Kidney tubule cell (primary cell): ENCODE measurements around the gene PLEKHA1.

Source experiments
- DNase-seq: peaks from one replicate; pipeline ENCODE4 v3.0.0-alpha.2; 2018; ENCODE audit warnings: low spot score

Gene PLEKHA1

DNA sequence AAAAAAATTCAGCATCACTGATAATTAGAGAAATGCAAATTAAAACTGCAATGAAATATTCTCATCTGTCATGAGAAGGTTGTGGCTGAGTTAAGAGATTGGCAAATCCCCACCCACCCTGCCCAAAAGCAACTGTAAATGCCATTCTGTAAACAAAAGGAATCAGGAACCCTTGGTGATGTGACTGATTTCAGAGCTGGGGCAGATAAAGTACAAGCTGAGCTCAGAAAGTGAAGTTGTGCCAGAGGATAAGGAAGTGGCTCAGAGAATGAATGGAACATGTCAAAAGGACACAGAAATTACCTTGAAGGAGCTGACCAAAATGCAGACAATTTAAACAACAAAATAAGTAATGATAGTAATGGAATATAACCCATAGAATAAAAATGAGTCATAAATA is 47.2 kb downstream of the PLEKHA1 start:
- DNase-seq = no peak

DNA sequence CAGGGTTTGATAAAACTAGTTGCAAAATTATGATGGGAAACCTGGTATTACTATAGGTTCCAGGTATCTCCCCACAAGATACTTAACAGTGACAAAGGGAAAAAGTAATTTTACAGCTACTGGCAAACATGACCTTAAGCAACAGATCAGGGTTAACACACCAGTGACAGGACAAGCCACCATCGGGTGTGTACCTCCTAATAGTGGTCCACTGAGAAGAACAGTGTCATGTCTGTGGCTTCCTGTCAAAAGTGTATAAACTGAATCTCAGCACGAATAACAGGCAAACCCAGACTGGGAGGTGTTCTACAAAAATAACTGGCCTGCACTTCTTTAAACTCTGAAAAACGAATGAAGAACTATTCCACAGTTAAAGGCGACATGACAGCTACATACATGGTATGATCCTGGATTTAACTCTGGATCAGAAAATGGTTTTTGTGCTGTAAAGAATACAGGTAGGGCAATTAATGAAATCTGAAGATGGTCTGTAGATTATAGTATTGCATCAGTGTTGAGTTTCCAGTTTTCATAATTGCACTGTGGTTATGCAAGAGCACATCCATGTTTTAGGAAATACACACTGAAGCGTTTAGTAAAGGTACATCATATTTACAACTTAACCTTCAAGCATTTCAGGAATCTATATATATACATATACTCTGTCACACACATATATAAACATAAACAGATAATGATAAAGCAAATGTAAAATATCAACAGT is 47.9 kb downstream of the PLEKHA1 start:
- no peak for DNase-seq

DNA sequence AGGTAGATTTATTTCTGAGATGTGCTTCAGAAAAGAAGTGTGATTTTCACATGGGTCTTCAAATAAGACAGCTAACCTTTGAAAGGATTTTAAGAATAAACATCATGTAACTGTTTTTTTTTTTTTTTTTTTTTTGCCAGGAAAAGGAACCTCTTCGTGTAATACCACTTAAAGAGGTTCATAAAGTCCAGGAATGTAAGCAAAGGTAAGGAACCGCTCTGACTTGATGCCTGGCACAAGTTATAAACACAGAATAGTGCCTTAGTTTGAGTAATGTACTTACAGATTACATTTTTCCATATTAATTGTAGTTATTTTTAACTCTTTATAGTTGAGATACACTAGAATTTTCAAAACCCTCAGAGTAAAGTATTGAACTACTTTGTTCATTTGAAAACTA is 49.6 kb downstream of the PLEKHA1 start:
- no peak for DNase-seq

DNA sequence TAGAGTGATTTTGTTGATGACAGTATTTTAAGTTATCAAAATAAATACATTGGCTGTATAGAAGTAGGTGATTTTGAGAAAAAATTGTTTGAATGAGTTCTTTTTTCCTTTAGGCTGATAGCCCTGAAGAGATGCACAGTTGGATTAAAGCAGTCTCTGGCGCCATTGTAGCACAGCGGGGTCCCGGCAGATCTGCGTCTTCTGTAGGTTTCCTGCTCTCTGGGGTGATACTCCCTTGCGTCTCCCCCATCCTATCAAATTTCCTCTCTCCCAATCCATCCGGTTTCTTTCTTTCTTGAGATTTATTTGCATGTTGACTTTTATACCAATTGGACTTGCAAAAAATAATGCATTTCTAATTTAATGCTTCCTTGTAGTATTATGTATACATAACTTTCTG is 52.3 kb downstream of the PLEKHA1 start:
- no peak for DNase-seq

DNA sequence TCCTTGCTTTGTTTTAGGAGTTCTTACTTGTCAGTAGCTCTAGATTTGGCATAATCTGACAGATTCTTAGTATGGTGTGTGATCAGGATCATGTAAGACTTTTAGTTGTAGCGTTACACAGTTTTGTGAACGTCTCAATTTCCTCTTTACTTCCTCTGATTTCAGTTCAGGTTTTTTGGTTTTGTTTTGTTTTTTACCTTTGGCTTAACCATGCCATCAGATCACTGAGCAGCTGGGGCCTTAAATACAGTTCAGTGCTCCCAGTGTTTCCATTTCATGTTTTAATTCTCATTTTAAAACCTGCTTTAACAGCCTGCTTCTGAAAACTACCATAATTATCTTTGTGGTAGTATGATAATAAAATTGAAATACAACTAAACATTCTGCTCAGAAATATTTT is 52.8 kb downstream of the PLEKHA1 start:
- no peak for DNase-seq

DNA sequence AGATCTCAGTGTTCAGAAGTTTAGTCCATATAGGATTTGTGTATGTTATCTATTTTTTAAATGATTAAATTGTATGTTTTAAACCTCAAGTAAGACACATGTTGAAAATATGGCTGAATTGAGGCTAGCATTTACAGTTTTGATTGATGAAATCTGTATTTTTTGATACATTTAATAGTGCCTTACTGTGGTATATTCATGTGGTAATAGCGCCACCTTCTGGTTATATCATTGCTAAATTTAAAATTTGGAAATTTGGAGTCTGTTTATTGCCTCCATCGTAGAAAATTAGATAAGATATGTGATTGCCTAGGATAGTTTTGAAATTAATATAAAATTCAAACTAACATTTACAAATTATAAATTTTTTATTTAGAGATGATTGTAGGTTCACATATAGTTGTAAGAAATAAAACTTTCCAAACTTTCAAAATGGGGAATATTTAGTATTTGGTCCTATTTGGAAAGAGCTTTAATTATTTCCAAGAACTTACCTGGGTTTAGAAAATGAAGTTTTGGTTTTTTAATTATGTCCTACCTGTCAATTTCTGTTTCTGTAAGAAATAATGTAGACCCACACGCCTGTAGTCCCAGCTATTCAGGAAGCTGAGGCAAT is 60.8 kb downstream of the PLEKHA1 start:
- DNase-seq = peak; percentile 61

DNA sequence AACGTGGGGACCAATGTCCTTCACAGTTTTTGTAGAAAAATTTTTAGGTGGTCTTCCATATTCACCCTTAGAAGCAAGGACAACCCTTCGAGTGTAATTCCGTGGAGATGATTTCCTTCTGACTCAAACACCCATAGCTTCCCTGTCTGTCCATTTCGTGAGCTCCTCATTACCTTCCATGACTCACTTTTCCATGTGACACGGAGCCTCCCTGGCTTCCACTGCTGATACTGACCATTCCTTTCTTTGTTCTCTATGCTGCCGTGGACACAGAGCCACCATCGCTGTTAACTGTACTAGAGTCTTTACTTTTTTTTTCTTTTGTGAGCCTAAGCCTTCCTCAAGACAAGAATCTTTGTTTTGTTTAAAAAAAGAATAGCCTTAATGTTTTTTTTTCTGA is 67.5 kb downstream of the PLEKHA1 start:
- DNase-seq = peak; percentile 83

DNA sequence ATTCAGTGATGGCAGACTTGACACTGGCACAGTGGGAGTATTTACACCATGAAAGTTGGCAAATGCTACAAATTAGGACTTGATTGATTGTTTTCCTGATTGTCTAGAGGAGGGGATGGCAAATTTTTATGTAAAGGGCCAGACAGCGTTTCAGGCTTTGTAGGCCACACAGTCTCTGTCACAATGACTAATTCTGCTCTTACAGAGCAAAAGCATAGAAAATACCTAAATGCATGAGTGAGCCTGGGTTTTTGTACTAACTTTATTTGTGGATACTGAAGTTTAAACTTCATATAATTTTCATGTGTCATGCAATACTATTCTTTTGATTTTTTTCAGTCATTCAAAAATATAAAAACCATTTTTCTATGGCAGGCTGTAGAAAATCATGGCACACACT is 71.0 kb downstream of the PLEKHA1 start:
- peak; percentile 40 for DNase-seq

DNA sequence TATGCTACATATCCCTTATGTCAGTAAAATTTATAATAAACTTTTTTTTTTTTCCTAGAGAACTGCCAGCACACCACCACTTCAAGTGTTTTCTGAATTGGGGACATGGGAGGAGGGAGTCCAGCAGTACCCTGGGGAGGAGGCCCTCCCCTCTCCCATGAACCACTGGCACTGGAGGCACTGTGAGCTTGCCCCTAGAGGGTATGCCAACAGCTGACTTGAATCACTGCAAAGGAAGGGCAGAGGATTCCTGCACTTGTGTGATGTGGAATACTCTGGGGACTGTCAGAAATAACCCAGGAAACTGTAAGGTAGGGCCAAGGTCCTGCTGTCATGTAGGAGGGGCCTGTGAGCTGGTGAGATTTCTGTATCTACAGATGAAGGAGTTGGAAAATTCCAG is 71.4 kb downstream of the PLEKHA1 start:
- no peak for DNase-seq

DNA sequence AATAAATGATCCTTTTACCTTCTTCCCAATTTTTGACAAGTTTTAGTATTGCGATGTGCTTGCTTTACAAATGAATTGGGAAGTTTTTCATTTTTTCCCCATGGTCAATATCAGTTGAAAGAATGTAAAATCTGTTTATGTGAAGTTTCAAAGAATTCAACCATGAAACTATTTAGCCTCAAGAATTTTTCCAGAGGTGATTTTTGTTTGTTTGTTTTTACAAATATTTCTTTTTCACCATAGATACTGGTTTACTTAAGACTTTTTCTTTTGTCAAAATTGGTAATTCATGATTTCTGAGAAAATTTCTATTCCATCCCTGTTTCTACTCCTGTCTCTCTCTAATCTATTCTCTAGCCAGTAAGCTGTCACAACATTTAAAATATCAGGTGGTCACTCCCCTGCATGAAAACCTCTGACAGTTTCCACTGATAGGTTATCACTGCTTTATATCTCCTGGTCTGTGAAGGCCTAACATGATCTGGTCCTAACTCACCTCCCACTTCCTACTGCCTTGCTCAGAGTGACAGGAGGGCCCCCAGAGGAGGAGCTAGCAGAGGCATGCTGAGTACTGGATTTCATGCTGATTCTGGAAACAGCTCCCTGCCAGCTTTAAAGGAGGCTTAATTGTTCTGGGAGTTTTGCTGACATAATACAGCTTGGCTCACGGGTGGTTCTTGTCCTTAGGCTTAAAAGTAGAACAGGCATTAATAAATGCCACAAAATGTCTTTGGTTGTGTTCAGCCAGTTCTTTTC is 72.3 kb downstream of the PLEKHA1 start:
- peak; percentile 23 for DNase-seq

DNA sequence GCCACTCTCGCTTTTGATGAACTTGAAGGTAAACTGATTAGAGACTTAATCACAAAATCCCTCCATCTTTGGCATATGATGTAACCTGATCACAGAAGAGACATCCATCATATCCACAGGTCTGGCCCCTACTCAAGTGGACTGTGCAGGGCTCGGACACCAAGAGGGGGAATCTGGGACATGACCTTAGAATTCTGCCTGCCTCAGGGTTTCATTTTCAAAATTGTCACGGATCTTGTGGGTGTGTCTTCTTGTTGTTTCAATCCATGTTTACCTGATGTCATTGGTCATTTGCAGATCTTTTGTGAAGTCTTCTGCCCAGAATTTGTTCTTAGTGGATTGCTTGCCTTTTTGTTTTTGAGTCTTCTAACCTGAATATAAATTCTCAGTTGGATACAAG is 74.1 kb downstream of the PLEKHA1 start:
- DNase-seq = no peak

DNA sequence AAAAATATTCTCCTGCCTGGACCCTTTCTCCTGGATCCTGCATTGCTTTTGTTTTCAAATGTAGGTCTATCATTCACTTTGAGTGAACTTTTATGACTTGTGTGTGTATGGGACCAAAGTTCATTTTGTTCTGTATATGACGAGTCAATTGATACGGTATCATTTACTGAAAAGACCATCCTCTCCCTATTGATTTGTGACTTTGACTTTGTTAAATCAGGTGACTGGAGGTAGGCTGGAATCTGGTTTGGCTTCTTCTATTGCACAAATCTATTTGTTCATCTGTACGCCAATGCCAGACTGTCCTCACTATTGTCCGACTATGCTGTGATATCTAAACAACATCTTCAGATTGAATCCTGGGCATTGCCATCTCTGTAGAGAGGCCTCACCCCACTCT is 74.6 kb downstream of the PLEKHA1 start:
- DNase-seq = no peak

DNA sequence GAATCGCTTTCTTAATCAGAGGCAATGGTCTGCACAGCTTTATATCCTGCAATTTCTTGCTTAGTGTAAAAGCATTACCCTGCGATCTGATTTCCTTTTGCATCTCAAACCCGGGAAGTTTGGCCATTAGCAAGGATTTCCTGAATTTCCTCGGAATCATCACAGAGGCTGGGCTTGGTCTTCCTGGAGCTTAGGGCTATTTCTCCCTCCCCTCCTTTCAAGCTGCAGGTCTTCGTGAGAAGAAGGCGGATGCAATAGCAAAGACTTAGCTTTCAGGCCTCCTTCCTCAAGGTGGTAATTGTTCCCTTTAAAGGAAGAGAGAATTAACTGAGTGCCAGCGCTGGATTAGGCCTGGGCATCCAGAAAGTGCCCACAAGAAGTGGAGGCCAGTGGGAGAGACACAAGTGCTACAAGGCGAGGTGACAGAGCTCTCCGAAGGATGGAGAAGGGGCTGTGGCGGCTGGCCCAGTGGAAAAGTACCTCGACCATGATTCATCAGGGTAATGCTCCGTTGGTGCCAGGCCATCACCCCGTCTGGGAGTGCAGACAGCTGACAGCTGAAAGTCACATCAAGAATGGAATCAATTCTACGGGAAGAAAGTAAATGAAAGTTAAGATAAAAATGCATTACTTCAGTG is 76.0 kb downstream of the PLEKHA1 start:
- no peak for DNase-seq

DNA sequence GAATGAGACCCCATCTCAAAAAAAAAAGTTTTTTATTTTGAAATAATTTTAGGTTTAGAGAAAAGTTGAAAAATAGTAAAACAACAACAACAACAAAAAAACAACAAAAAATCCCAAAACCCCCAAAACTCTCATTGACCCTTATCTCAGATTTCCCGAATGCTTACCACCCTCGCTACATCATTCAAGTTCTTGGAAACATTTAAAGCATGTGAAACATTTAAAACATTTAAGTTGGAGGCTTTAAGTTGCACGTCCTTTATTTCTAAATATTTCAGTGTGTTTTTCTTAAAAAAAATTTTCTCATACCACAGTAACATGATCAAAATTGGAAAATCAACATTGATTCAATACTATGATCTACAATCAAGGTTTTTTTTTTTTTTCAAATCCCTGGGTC is 79.6 kb downstream of the PLEKHA1 start:
- no peak for DNase-seq

DNA sequence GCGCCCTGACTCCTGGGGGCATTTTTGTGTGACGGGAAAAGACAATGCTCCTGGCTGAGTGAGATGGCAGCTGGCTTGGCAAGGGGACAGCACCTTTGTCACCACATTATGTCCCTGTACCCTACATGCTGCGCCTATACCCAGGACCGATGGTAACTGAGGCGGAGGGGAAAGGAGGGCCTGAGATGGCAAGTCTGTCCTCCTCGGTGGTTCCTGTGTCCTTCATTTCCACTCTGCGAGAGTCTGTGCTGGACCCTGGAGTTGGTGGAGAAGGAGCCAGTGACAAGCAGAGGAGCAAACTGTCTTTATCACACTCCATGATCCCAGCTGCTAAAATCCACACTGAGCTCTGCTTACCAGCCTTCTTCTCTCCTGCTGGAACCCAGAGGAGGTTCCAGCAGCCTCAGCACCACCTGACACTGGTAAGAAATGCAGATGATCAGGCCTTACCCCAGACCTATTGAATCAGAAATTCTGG is 80.1 kb downstream of the PLEKHA1 start, which contains the start of gene ARMS2:
ARMS2 (plus strand) TSS at position 51 of the 478 bp plus-strand sequence; CDS start at position 126, 75 bp downstream.
- no peak for DNase-seq

DNA sequence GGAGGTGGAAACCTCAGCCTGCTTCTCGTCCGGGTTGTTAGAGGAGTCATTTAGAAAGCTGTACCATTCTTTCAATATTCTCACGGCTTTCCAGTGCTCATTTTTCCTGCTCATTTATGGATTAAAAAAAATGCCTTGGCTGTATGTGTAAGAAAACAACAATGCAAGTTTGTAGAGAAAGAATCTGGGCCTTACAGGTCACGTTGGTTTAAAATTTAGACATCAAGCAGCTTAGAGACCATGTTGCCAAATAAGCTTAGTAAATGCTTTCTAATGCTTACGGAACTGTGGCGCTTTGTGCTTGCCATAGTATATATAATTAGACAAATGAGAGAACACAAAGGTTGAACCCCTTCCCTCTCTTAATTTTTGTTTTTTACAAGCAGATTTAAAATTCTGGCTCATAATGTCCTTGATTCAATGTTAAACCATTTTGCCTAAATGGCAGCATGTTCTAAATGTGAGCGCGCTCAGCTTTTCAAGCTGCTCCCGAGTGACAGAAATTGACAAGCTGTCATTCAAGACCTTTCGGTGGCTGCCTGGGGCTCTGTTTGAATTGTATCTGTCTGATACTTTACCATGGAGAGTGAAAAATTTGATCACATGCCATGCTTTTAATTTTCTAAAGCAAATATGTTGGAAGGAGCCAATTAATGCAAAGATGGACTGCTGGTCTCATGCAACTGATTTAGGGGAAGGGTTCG is 81.0 kb downstream of the PLEKHA1 start:
- DNase-seq = no peak

DNA sequence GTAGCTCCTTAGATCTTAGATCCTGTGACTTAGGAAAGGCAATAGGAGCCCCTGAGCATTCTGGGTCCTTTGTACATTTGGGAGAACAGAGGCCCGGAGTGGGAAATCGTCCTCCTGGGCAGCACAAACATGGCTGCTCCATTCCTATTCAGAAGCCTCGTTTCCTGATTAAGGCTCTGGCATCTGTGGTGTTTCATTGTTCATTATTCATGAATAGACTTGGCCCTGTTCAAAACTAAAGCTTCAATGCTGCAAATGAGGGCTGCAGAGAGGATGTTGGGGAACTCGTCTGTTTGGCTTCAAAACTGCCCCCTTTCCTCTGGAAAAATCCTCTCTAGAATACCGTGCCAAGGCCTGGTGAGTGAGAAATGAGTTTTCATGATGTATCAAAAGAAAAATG is 83.4 kb downstream of the PLEKHA1 start:
- no peak for DNase-seq

DNA sequence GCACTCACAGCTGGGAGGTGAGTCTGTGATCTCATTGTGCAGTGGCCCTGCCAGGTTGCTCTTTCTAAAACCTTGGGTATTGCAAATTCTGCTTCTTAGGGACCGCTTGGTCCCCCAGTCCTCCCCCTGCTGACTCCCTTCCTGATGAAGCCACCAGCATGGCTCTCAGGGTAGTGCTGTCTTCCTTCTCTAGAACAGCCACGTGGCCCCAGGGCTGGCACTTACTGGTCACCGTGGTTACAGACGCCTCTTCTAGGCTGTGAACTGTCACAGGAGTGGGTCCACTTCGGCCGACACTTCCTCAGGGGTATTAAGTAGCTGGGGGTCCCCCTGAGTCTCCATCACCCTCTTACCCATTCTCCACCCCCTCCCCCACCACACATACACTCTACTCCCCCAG is 84.2 kb downstream of the PLEKHA1 start:
- no peak for DNase-seq

DNA sequence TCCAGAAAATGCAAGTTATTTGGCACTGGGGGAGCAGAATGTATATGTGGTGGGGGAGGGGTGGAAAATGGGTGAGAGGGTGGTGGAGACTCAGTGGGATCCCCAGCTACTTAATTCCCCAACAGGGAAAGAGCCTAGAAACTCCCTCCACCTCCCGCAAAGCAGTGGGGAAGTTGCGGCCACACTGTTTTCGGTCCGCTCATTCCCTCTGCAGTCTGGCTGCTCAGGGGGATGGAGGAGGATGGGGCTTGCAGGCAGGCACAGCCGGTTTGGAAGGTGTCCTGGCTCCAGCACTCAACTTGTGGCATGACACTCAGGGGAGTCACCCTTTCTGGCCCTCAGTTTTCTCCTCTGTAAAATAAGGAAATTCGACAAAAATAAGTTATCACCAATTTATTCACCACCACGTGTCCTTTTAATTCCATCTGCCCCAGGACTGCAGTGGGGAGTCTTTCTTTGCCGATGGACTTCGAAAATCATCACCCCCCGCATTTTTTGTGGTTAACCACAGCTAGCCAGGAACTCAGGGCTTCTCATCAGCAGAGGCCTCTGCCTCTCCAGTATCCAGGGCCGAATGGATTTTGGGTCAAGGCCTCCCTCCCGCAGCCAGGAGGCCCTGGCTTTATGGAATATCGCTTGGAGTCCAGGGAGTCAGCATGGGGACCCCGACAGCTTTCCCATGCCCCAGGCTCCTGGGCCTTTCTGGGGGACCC is 85.2 kb downstream of the PLEKHA1 start:
- no peak for DNase-seq

DNA sequence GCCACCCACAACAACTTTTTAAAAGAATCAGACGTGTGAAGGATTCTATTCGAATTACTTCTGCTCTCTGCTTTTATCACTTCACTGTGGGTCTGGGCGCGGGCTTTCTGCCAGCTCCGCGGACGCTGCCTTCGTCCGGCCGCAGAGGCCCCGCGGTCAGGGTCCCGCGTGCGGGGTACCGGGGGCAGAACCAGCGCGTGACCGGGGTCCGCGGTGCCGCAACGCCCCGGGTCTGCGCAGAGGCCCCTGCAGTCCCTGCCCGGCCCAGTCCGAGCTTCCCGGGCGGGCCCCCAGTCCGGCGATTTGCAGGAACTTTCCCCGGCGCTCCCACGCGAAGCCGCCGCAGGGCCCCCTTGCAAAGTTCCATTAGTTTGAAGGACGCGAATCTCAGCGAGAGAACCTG is 86.4 kb downstream of the PLEKHA1 start:
- DNase-seq = no peak

DNA sequence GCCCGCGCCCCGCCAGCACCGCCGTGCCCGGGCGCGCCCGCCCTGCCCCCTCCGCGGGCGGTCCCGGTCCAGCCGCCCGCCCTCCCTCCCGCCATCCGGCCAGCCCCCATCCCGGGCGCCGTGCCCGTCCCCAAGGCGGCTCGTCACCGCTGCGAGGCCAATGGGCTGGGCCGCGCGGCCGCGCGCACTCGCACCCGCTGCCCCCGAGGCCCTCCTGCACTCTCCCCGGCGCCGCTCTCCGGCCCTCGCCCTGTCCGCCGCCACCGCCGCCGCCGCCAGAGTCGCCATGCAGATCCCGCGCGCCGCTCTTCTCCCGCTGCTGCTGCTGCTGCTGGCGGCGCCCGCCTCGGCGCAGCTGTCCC is 86.8 kb downstream of the PLEKHA1 start, which contains the start of gene HTRA1:
HTRA1 (plus strand) TSS at position 187 of the 362 bp plus-strand sequence; CDS start at position 287, 100 bp downstream.
- peak; percentile 58 for DNase-seq
